ENCODE measurements around the gene OMG. TPM values are rescaled to one million over a fixed set of nuclear protein-coding genes. Genes with fewer than 3 reads are reported as not detected.

Gene OMG
- polyA plus RNA-seq, 1 of the 3 experiments (the other 2 are of a cell fraction): 0.61 TPM

- no peak for TF ChIP-seq USF2 (IDR thresholded peaks at IDR 0.05; ENCODE audit: borderline replicate concordance, low read depth, low read length)
- no peak for TF ChIP-seq SMC3 (IDR thresholded peaks at IDR 0.05; ENCODE audit: low read depth, low read length)
- no peak for TF ChIP-seq CHD2 (IDR thresholded peaks at IDR 0.05; ENCODE audit: low read length, partially characterized antibody)
- TF ChIP-seq RXRA (IDR thresholded peaks at IDR 0.05; ENCODE audit: borderline replicate concordance, low read depth): no peak
- TF ChIP-seq MEF2A (IDR thresholded peaks at IDR 0.05; ENCODE audit: borderline replicate concordance, low read depth): no peak
- no peak for TF ChIP-seq MXI1 (IDR thresholded peaks at IDR 0.05; ENCODE audit: low read depth, low read length)
- TF ChIP-seq, protein P1, sequence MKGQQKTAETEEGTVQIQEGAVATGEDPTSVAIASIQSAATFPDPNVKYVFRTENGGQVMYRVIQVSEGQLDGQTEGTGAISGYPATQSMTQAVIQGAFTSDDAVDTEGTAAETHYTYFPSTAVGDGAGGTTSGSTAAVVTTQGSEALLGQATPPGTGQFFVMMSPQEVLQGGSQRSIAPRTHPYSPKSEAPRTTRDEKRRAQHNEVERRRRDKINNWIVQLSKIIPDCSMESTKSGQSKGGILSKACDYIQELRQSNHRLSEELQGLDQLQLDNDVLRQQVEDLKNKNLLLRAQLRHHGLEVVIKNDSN (IDR thresholded peaks at IDR 0.05; ENCODE audit: borderline replicate concordance, low read depth): no peak
- TF ChIP-seq SIN3A (IDR thresholded peaks at IDR 0.05; ENCODE audit: borderline replicate concordance, low read depth, low read length): no peak
- no peak for TF ChIP-seq CTCF (IDR thresholded peaks at IDR 0.05)
Observed at GRCh38 chr17:31261601-31262000, 35.4 kb downstream of the OMG start (continued).

DNA sequence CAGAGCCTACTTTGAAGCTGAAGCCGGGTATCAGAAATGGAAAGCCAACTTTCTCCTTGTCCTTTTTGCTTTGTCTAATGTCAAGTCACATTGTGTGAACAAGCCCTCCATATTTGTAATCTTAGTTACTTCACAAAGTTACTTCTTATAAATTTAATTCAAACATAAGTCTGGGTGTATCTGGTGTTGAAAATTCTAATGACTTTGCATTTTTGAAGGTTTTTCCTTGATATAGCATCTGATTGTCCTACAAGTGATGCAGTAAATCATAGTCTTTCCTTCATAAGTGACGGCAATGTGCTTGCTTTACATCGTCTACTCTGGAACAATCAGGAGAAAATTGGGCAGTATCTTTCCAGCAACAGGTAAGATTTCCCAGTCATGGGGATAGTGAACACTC, 36.9 kb downstream of the OMG start:
- no peak overlapping the region for H2AFZ ChIP-seq (ENCODE audit: low read depth)
- ChIA-PET POLR2A (no interaction called here), CTCF (no interaction called here)
- no peaks in the 10 kb centered on the region for H3K27me3 ChIP-seq (ENCODE audit: insufficient read depth)
- H3K9ac ChIP-seq: no peak overlapping the region
- H3K4me3 ChIP-seq (ENCODE audit: low read depth in 2 of 2, low read length in 1 of 2): no peak overlapping the region
- 96% methylated on average over 3 of the region's 3 CpGs for WGBS (ENCODE audit: low lambda C conversion rate)
- peaks cover 55 to 73% of the 10 kb centered on the region in 2 experiments for H3K36me3 ChIP-seq (replicated peaks in 1 of 2; ENCODE audit: control insufficient read depth in 1 of 2, insufficient read depth in 2 of 2, low read length in 1 of 2)
- no peak overlapping the region for H3K27ac ChIP-seq (ENCODE audit: low read depth in 2 of 2, low read length in 1 of 2)
- peaks cover 7% of the 10 kb centered on the region for H3F3A ChIP-seq (replicated peaks; ENCODE audit: insufficient read depth)
- H4K20me1 ChIP-seq (ENCODE audit: insufficient read depth): no peaks in the 10 kb centered on the region
- no peaks in the 10 kb centered on the region; the same call in 1 of the 2 replicates for H3K79me2 ChIP-seq (ENCODE audit: insufficient read depth)
- no peaks in the 10 kb centered on the region for H3K9me3 ChIP-seq
- H3K4me2 ChIP-seq: no peak overlapping the region
- H3K9me2 ChIP-seq: no peaks in the 10 kb centered on the region
- peaks cover 0 to under 1% of the 10 kb centered on the region in 2 experiments; a peak in 2 of 4 replicates for H3K4me1 ChIP-seq (ENCODE audit: control insufficient read depth in 1 of 2, insufficient read depth in 2 of 2, low read depth in 1 of 2, low read length in 1 of 2)
- no peak for DNase-seq
- TF ChIP-seq MAX (IDR thresholded peaks at IDR 0.05; ENCODE audit: low read depth) (no peak), RFX5 (IDR thresholded peaks at IDR 0.05; ENCODE audit: low read length) (no peak), RAD21 (IDR thresholded peaks at IDR 0.05; ENCODE audit: low read length) (no peak), FOXM1 (IDR thresholded peaks at IDR 0.05; ENCODE audit: low read depth) (no peak), SIN3A (IDR thresholded peaks at IDR 0.05; ENCODE audit: borderline replicate concordance, low read depth, low read length) (no peak), CHD2 (IDR thresholded peaks at IDR 0.05; ENCODE audit: low read length, partially characterized antibody) (no peak), FOSL2 (IDR thresholded peaks at IDR 0.05; ENCODE audit: borderline replicate concordance, low read depth) (no peak), CTCF (IDR thresholded peaks at IDR 0.05) (no peak), USF2 (IDR thresholded peaks at IDR 0.05; ENCODE audit: borderline replicate concordance, low read depth, low read length) (no peak), MXI1 (IDR thresholded peaks at IDR 0.05; ENCODE audit: low read depth, low read length) (no peak), TCF12 (IDR thresholded peaks at IDR 0.05) (no peak), SMC3 (IDR thresholded peaks at IDR 0.05; ENCODE audit: low read depth, low read length) (no peak), NFIC (IDR thresholded peaks at IDR 0.05; ENCODE audit: borderline replicate concordance) (no peak), FOXJ3 (CRISPR knock-in tag; IDR thresholded peaks at IDR 0.05) (no peak), PBX3 (IDR thresholded peaks at IDR 0.05) (no peak)
- TF ChIP-seq, protein P2, sequence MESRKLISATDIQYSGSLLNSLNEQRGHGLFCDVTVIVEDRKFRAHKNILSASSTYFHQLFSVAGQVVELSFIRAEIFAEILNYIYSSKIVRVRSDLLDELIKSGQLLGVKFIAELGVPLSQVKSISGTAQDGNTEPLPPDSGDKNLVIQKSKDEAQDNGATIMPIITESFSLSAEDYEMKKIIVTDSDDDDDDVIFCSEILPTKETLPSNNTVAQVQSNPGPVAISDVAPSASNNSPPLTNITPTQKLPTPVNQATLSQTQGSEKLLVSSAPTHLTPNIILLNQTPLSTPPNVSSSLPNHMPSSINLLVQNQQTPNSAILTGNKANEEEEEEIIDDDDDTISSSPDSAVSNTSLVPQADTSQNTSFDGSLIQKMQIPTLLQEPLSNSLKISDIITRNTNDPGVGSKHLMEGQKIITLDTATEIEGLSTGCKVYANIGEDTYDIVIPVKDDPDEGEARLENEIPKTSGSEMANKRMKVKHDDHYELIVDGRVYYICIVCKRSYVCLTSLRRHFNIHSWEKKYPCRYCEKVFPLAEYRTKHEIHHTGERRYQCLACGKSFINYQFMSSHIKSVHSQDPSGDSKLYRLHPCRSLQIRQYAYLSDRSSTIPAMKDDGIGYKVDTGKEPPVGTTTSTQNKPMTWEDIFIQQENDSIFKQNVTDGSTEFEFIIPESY (IDR thresholded peaks at IDR 0.05; ENCODE audit: borderline replicate concordance, low read depth): no peak

Measured in SK-N-SH (cell line).